Measurements from ENCODE around the gene MEPE. TPM values are rescaled to one million over a fixed set of nuclear protein-coding genes. Genes with fewer than 3 reads are reported as not detected.

The MEPE gene
- polyA plus RNA-seq, 1 donor from 2014 or later, result not detected

- H3F3A ChIP-seq (ENCODE audit: insufficient read depth, low read length, poor library complexity, severe bottlenecking), result no peaks in the 10 kb centered on the region
- H3K36me3 ChIP-seq (ENCODE audit: insufficient read depth, low read length), result no peaks in the 10 kb centered on the region
- H3K27me3 ChIP-seq (ENCODE audit: insufficient read depth, low read depth, low read length), result no peaks in the 10 kb centered on the region
- no peak overlapping the region for H3K4me3 ChIP-seq (ENCODE audit: low read length)
- H3K27ac ChIP-seq (ENCODE audit: low read length), result no peak overlapping the region
- no peak overlapping the region for H3K9ac ChIP-seq (ENCODE audit: low read length)
- H3K79me2 ChIP-seq (replicated peaks; ENCODE audit: insufficient read depth, low read length), result no peaks in the 10 kb centered on the region
- no peaks in the 10 kb centered on the region for H3K9me2 ChIP-seq (ENCODE audit: insufficient read depth, low read length)
- no peak overlapping the region for H2AFZ ChIP-seq (ENCODE audit: low read depth, low read length)
- H3K4me2 ChIP-seq (ENCODE audit: low read length), result no peak overlapping the region
- H4K20me1 ChIP-seq (ENCODE audit: insufficient read depth), result no peaks in the 10 kb centered on the region
- TF ChIP-seq MXI1 (conservative IDR thresholded peaks at IDR 0.05; ENCODE audit: poor library complexity, severe bottlenecking) (no peak), SMC3 (conservative IDR thresholded peaks at IDR 0.05; ENCODE audit: poor library complexity) (no peak), POLR2AphosphoS5 (IDR thresholded peaks at IDR 0.05) (no peak), EP300 (conservative IDR thresholded peaks at IDR 0.05; ENCODE audit: poor library complexity, severe bottlenecking) (no peak)
- H3K9me3 ChIP-seq (ENCODE audit: low read length), result no peaks in the 10 kb centered on the region
These were observed 42.4 kb downstream of the MEPE start for GRCh38 chr4:87875191-87875590.

DNA sequence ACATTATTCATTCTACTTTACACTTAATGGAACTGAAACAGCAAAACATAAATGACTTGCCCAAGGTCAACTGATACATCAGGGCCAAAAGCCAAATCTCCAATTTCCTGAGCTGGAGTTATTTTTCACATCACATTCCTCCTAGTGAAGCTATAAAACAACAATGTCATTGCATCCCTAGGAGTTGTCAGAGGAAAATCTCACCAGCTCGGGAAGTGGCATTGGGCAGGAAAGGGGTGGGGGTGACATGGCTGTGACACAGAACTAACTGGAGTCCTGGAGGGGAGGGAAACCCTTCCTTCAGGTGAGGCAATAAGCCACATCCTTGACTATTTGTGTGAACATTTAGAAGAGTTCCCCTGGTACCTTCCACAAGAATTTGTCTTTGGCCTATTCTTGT, 47.3 kb downstream of the MEPE start:
- Histone ChIP-seq H3F3A (ENCODE audit: insufficient read depth, low read length, poor library complexity, severe bottlenecking) (no peaks in the 10 kb centered on the region), H3K9me3 (ENCODE audit: low read length) (no peaks in the 10 kb centered on the region), H3K79me2 (replicated peaks; ENCODE audit: insufficient read depth, low read length) (no peaks in the 10 kb centered on the region), H3K27me3 (ENCODE audit: insufficient read depth, low read depth, low read length) (no peaks in the 10 kb centered on the region), H3K36me3 (ENCODE audit: insufficient read depth, low read length) (no peaks in the 10 kb centered on the region), H3K9me2 (ENCODE audit: insufficient read depth, low read length) (no peaks in the 10 kb centered on the region), H3K4me3 (ENCODE audit: low read length) (no peak overlapping the region), H4K20me1 (ENCODE audit: insufficient read depth) (no peaks in the 10 kb centered on the region), H3K9ac (ENCODE audit: low read length) (no peak overlapping the region), H2AFZ (ENCODE audit: low read depth, low read length) (no peak overlapping the region), H3K27ac (ENCODE audit: low read length) (no peak overlapping the region), H3K4me2 (ENCODE audit: low read length) (no peak overlapping the region)
- TF ChIP-seq SMC3 (conservative IDR thresholded peaks at IDR 0.05; ENCODE audit: poor library complexity) (no peak), TAF1 (IDR thresholded peaks at IDR 0.05; ENCODE audit: low read depth) (no peak), REST (IDR thresholded peaks at IDR 0.05; ENCODE audit: borderline replicate concordance) (no peak), RAD21 (conservative IDR thresholded peaks at IDR 0.05) (no peak)

- no peaks in the 10 kb centered on the region for H3K9me2 ChIP-seq (ENCODE audit: insufficient read depth, low read length)
- no peak overlapping the region for H3K4me3 ChIP-seq (ENCODE audit: low read length)
- no peaks in the 10 kb centered on the region for H3K36me3 ChIP-seq (ENCODE audit: insufficient read depth, low read length)
- no peaks in the 10 kb centered on the region for H3K27me3 ChIP-seq (ENCODE audit: insufficient read depth, low read depth, low read length)
- H3K27ac ChIP-seq (ENCODE audit: low read length), result no peak overlapping the region
- no peak overlapping the region for H3K4me2 ChIP-seq (ENCODE audit: low read length)
- no peak overlapping the region for H2AFZ ChIP-seq (ENCODE audit: low read depth, low read length)
- TF ChIP-seq EZH2 (IDR thresholded peaks at IDR 0.05; ENCODE audit: borderline replicate concordance, insufficient read depth, low read length, poor library complexity, severe bottlenecking) (no peak), SMC3 (conservative IDR thresholded peaks at IDR 0.05; ENCODE audit: poor library complexity) (no peak), REST (IDR thresholded peaks at IDR 0.05; ENCODE audit: borderline replicate concordance) (no peak), RAD21 (conservative IDR thresholded peaks at IDR 0.05) (no peak), MXI1 (conservative IDR thresholded peaks at IDR 0.05; ENCODE audit: poor library complexity, severe bottlenecking) (no peak), TAF1 (IDR thresholded peaks at IDR 0.05; ENCODE audit: low read depth) (no peak), POLR2AphosphoS5 (IDR thresholded peaks at IDR 0.05) (no peak), EP300 (conservative IDR thresholded peaks at IDR 0.05; ENCODE audit: poor library complexity, severe bottlenecking) (no peak)
- TF ChIP-seq, protein P1, sequence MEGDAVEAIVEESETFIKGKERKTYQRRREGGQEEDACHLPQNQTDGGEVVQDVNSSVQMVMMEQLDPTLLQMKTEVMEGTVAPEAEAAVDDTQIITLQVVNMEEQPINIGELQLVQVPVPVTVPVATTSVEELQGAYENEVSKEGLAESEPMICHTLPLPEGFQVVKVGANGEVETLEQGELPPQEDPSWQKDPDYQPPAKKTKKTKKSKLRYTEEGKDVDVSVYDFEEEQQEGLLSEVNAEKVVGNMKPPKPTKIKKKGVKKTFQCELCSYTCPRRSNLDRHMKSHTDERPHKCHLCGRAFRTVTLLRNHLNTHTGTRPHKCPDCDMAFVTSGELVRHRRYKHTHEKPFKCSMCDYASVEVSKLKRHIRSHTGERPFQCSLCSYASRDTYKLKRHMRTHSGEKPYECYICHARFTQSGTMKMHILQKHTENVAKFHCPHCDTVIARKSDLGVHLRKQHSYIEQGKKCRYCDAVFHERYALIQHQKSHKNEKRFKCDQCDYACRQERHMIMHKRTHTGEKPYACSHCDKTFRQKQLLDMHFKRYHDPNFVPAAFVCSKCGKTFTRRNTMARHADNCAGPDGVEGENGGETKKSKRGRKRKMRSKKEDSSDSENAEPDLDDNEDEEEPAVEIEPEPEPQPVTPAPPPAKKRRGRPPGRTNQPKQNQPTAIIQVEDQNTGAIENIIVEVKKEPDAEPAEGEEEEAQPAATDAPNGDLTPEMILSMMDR (IDR thresholded peaks at IDR 0.05; ENCODE audit: poor library complexity, severe bottlenecking), result no peak
- no peaks in the 10 kb centered on the region for H4K20me1 ChIP-seq (ENCODE audit: insufficient read depth)
- H3K79me2 ChIP-seq (replicated peaks; ENCODE audit: insufficient read depth, low read length), result no peaks in the 10 kb centered on the region
- no peaks in the 10 kb centered on the region for H3F3A ChIP-seq (ENCODE audit: insufficient read depth, low read length, poor library complexity, severe bottlenecking)
- H3K9ac ChIP-seq (ENCODE audit: low read length), result no peak overlapping the region
- H3K9me3 ChIP-seq (ENCODE audit: low read length), result no peaks in the 10 kb centered on the region
These were observed 48.3 kb downstream of the MEPE start for GRCh38 chr4:87881115-87881514.
